GM23338 (cell line): ENCODE data around the gene KCNJ4. TPM values are rescaled to one million over a fixed set of nuclear protein-coding genes. Genes with fewer than 3 reads are reported as not detected.

Experiments
- ATAC-seq: fragments of 200-7000 bp; cut with Tn5 transposase; 3 replicates; pipeline ENCODE4 v1.9.1; 2020
- DNase-seq: peaks from one replicate; pipeline ENCODE4 v3.0.0-alpha.2; 2015; ENCODE audit warnings: low spot score
- H2AFZ ChIP-seq: fragments of 200-600 bp; sonication (generic); 2 replicates; pipeline ENCODE4 v1.8.0; 2016; ENCODE audit warnings: antibody characterized with exemption, mild to moderate bottlenecking, moderate library complexity
- H3F3A ChIP-seq: fragments of 200-600 bp; sonication (generic); replicated peaks from 2 replicates; pipeline ENCODE4 v1.8.0; 2017; ENCODE audit warnings: antibody characterized with exemption, mixed run types, low read depth
- H3K27ac ChIP-seq: fragments of 200-600 bp; sonication (generic); 2 replicates; pipeline ENCODE4 v1.6.1; 2016; ENCODE audit warnings: low read depth
- H3K27me3 ChIP-seq: fragments of 200-600 bp; sonication (generic); 2 replicates; pipeline ENCODE4 v1.8.0; 2016; ENCODE audit warnings: mild to moderate bottlenecking, mixed run types, moderate library complexity; ENCODE audit not compliant: insufficient read depth
- H3K36me3 ChIP-seq: fragments of 200-600 bp; sonication (generic); 2 replicates; pipeline ENCODE4 v1.8.0; 2016; ENCODE audit warnings: mild to moderate bottlenecking; ENCODE audit not compliant: insufficient read depth
- H3K4me1 ChIP-seq: fragments of 200-600 bp; sonication (generic); 2 replicates; pipeline ENCODE4 v1.8.0; 2016; ENCODE audit warnings: mild to moderate bottlenecking, moderate library complexity; ENCODE audit not compliant: insufficient read depth
- H3K4me2 ChIP-seq: fragments of 200-600 bp; sonication (generic); 2 replicates; pipeline ENCODE4 v1.7.1; 2017; ENCODE audit warnings: mixed run types
- H3K4me3 ChIP-seq: fragments of 200-600 bp; sonication (generic); 2 replicates; pipeline ENCODE4 v1.6.1; 2016; ENCODE audit warnings: mixed run types
- H3K79me2 ChIP-seq: fragments of 200-600 bp; sonication (generic); replicated peaks from 2 replicates; pipeline ENCODE4 v1.8.0; 2017; ENCODE audit warnings: mild to moderate bottlenecking; ENCODE audit not compliant: insufficient read depth
- H3K9me2 ChIP-seq: fragments of 200-600 bp; sonication (generic); 2 replicates; pipeline ENCODE4 v1.8.0; 2017; ENCODE audit not compliant: insufficient read depth
- H4K20me1 ChIP-seq: fragments of 200-600 bp; sonication (generic); replicated peaks from 2 replicates; pipeline ENCODE4 v1.8.0; 2017; ENCODE audit warnings: mild to moderate bottlenecking; ENCODE audit not compliant: insufficient read depth
- H3K27ac Mint-ChIP-seq: 2 replicates; pipeline ENCODE4 v1.8.0; 2020; ENCODE audit warnings: inconsistent platforms, mild to moderate bottlenecking, moderate library complexity, mixed read lengths
- H3K27me3 Mint-ChIP-seq: 3 replicates; pipeline ENCODE4 v1.8.0; 2022; ENCODE audit warnings: low read depth, mild to moderate bottlenecking, moderate library complexity, mixed read lengths, inconsistent platforms; ENCODE audit not compliant: insufficient read depth, poor library complexity
- H3K36me3 Mint-ChIP-seq: 3 replicates; pipeline ENCODE4 v1.8.0; 2021; ENCODE audit warnings: low read depth, mild to moderate bottlenecking, inconsistent platforms, moderate library complexity, mixed read lengths
- H3K4me1 Mint-ChIP-seq: 3 replicates; pipeline ENCODE4 v1.8.0; 2020; ENCODE audit warnings: mild to moderate bottlenecking, inconsistent platforms, mixed read lengths
- H3K4me3 Mint-ChIP-seq: 3 replicates; pipeline ENCODE4 v1.8.0; 2021; ENCODE audit warnings: moderate library complexity, mild to moderate bottlenecking, inconsistent platforms, mixed read lengths
- H3K9me3 Mint-ChIP-seq: 3 replicates; pipeline ENCODE4 v1.8.0; 2020; ENCODE audit warnings: moderate library complexity, mild to moderate bottlenecking, inconsistent platforms, mixed read lengths
- CREB1 ChIP-seq: fragments of 250-450 bp; sonication (Bioruptor Pico); IDR thresholded peaks from 2 replicates; pipeline ENCODE4 v1.5.0; 2020; ENCODE audit warnings: low read depth, mild to moderate bottlenecking, moderate library complexity
- EZH2 ChIP-seq: fragments of 200-600 bp; sonication (generic); IDR thresholded peaks from one replicate; pipeline ENCODE4 v1.8.0; 2017; ENCODE audit warnings: antibody characterized with exemption, mild to moderate bottlenecking, low read depth; ENCODE audit not compliant: unreplicated experiment
- EZH2phosphoT487 ChIP-seq: fragments of 200-600 bp; sonication (generic); IDR thresholded peaks from one replicate; pipeline ENCODE4 v1.8.1; 2018; ENCODE audit warnings: antibody characterized with exemption; ENCODE audit not compliant: unreplicated experiment
- JUNB ChIP-seq: IDR thresholded peaks from one replicate; pipeline ENCODE4 v1.6.1; 2016; ENCODE audit warnings: antibody characterized with exemption; ENCODE audit not compliant: unreplicated experiment
- STAT1 ChIP-seq: IDR thresholded peaks from one replicate; pipeline ENCODE4 v1.6.1; 2016; ENCODE audit warnings: antibody characterized with exemption; ENCODE audit not compliant: unreplicated experiment
- ZNF114 ChIP-seq: fragments of 250-450 bp; sonication (Bioruptor Pico); IDR thresholded peaks from 2 replicates; pipeline ENCODE4 v1.5.0; 2020; ENCODE audit warnings: mild to moderate bottlenecking, moderate library complexity
- ZNF331 ChIP-seq: fragments of 250-450 bp; sonication (Bioruptor Pico); IDR thresholded peaks from 2 replicates; pipeline ENCODE4 v1.5.0; 2020; ENCODE audit warnings: low read depth, mild to moderate bottlenecking, moderate library complexity
- polyA plus RNA-seq: library from polyadenylated mRNA; unstranded; fragments of >200 nt; fragmentation: Nextera tagmentation; extraction: Ambion mirVana; gene quantifications from 2 replicates; pipeline ENCODE4 v1.2.1, GENCODE V29; 2016
- total RNA-seq: library from RNA; depleted of rRNA; stranded (reverse); fragments of >200 nt; shearing (Covaris generic); gene quantifications from 2 replicates; pipeline ENCODE4 v1.2.3, GENCODE V29; 2014
- TF ChIP-seq, protein P1 (sequence below), 2 experiments: fragments of 200-600 bp in 1 of 2; sonication (generic) in 1 of 2; conservative IDR thresholded peaks; 2 replicates each; pipeline versions ENCODE4 v1.5.1 to v1.6.1; 2016 to 2017; ENCODE audit warnings: antibody characterized with exemption in 2 of 2, low read depth in 2 of 2, mild to moderate bottlenecking in 2 of 2, moderate library complexity in 1 of 2
- TF ChIP-seq, protein P2 (sequence below): IDR thresholded peaks from 2 replicates; pipeline ENCODE4 v1.6.1; 2016; ENCODE audit warnings: antibody characterized with exemption
- TF ChIP-seq, protein P3 (sequence below): fragments of 250-450 bp; sonication (Bioruptor Pico); IDR thresholded peaks from 2 replicates; pipeline ENCODE4 v1.5.0; 2020; ENCODE audit warnings: mild to moderate bottlenecking, moderate library complexity

Gene KCNJ4
- total and polyA plus RNA-seq, 2 experiments from 2014 or later: 0.23 to 1.3 TPM

DNA sequence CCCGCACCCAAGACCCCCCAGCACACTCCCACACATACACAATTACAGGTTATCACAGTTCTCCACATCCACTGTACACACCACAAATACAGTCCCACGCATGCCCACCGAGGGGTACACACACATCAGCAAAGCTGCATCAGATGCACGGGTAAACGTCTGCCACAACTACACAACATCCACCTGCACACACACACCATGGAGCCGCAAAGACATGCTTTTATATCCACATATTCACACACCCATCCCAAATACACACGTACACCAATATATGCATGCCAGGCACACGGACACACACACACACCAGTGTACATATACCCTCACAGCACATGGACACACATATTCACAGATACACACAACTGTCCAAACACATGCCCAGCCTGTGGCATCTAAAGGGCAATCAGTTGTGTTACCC lies 5.4 kb upstream of the KCNJ4 start:
- ATAC-seq: no peak
- TF ChIP-seq, protein P1, sequence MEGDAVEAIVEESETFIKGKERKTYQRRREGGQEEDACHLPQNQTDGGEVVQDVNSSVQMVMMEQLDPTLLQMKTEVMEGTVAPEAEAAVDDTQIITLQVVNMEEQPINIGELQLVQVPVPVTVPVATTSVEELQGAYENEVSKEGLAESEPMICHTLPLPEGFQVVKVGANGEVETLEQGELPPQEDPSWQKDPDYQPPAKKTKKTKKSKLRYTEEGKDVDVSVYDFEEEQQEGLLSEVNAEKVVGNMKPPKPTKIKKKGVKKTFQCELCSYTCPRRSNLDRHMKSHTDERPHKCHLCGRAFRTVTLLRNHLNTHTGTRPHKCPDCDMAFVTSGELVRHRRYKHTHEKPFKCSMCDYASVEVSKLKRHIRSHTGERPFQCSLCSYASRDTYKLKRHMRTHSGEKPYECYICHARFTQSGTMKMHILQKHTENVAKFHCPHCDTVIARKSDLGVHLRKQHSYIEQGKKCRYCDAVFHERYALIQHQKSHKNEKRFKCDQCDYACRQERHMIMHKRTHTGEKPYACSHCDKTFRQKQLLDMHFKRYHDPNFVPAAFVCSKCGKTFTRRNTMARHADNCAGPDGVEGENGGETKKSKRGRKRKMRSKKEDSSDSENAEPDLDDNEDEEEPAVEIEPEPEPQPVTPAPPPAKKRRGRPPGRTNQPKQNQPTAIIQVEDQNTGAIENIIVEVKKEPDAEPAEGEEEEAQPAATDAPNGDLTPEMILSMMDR (conservative IDR thresholded peaks at IDR 0.05; ENCODE audit: low read depth in 2 of 2): no peak
- TF ChIP-seq ZNF331: no peak
- TF ChIP-seq JUNB: no peak
- TF ChIP-seq, protein P2, sequence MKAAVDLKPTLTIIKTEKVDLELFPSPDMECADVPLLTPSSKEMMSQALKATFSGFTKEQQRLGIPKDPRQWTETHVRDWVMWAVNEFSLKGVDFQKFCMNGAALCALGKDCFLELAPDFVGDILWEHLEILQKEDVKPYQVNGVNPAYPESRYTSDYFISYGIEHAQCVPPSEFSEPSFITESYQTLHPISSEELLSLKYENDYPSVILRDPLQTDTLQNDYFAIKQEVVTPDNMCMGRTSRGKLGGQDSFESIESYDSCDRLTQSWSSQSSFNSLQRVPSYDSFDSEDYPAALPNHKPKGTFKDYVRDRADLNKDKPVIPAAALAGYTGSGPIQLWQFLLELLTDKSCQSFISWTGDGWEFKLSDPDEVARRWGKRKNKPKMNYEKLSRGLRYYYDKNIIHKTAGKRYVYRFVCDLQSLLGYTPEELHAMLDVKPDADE: no peak
- no peak for TF ChIP-seq ZNF114 (CRISPR knock-in tag)
- TF ChIP-seq CREB1 (CRISPR knock-in tag): no peak
- no peak for TF ChIP-seq EZH2
- TF ChIP-seq, protein P3, sequence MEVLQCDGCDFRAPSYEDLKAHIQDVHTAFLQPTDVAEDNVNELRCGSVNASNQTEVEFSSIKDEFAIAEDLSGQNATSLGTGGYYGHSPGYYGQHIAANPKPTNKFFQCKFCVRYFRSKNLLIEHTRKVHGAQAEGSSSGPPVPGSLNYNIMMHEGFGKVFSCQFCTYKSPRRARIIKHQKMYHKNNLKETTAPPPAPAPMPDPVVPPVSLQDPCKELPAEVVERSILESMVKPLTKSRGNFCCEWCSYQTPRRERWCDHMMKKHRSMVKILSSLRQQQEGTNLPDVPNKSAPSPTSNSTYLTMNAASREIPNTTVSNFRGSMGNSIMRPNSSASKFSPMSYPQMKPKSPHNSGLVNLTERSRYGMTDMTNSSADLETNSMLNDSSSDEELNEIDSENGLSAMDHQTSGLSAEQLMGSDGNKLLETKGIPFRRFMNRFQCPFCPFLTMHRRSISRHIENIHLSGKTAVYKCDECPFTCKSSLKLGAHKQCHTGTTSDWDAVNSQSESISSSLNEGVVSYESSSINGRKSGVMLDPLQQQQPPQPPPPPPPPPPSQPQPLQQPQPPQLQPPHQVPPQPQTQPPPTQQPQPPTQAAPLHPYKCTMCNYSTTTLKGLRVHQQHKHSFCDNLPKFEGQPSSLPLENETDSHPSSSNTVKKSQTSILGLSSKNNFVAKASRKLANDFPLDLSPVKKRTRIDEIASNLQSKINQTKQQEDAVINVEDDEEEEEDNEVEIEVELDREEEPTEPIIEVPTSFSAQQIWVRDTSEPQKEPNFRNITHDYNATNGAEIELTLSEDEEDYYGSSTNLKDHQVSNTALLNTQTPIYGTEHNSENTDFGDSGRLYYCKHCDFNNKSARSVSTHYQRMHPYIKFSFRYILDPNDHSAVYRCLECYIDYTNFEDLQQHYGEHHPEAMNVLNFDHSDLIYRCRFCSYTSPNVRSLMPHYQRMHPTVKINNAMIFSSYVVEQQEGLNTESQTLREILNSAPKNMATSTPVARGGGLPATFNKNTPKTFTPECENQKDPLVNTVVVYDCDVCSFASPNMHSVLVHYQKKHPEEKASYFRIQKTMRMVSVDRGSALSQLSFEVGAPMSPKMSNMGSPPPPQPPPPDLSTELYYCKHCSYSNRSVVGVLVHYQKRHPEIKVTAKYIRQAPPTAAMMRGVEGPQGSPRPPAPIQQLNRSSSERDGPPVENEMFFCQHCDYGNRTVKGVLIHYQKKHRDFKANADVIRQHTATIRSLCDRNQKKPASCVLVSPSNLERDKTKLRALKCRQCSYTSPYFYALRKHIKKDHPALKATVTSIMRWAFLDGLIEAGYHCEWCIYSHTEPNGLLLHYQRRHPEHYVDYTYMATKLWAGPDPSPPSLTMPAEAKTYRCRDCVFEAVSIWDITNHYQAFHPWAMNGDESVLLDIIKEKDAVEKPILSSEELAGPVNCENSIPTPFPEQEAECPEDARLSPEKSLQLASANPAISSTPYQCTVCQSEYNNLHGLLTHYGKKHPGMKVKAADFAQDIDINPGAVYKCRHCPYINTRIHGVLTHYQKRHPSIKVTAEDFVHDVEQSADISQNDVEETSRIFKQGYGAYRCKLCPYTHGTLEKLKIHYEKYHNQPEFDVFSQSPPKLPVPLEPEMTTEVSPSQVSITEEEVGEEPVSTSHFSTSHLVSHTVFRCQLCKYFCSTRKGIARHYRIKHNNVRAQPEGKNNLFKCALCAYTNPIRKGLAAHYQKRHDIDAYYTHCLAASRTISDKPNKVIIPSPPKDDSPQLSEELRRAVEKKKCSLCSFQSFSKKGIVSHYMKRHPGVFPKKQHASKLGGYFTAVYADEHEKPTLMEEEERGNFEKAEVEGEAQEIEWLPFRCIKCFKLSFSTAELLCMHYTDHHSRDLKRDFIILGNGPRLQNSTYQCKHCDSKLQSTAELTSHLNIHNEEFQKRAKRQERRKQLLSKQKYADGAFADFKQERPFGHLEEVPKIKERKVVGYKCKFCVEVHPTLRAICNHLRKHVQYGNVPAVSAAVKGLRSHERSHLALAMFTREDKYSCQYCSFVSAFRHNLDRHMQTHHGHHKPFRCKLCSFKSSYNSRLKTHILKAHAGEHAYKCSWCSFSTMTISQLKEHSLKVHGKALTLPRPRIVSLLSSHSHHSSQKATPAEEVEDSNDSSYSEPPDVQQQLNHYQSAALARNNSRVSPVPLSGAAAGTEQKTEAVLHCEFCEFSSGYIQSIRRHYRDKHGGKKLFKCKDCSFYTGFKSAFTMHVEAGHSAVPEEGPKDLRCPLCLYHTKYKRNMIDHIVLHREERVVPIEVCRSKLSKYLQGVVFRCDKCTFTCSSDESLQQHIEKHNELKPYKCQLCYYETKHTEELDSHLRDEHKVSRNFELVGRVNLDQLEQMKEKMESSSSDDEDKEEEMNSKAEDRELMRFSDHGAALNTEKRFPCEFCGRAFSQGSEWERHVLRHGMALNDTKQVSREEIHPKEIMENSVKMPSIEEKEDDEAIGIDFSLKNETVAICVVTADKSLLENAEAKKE: no peak
- no peak for TF ChIP-seq STAT1
- TF ChIP-seq EZH2phosphoT487: no peak
- Histone ChIP-seq H3F3A (peaks cover 27% of the 10 kb centered on the region; the same call in 1 of the 2 replicates), H3K4me2 (no peak overlapping the region), H4K20me1 (no peaks in the 10 kb centered on the region; the same call in 1 of the 2 replicates), H3K4me3 (no peak overlapping the region), H2AFZ (no peak overlapping the region), H3K27me3 (peaks cover 79% of the 10 kb centered on the region), H3K4me1 (peaks cover 11% of the 10 kb centered on the region), H3K27ac (no peak overlapping the region), H3K9me2 (no peaks in the 10 kb centered on the region), H3K79me2 (no peaks in the 10 kb centered on the region), H3K36me3 (no peaks in the 10 kb centered on the region)
- no peak for DNase-seq
- Mint-ChIP-seq H3K9me3 (peaks cover 4% of the 10 kb centered on the region; the same call in 1 of the 3 replicates), H3K36me3 (no peaks in the 10 kb centered on the region; the same call in 2 of the 3 replicates), H3K27me3 (peaks cover 56% of the 10 kb centered on the region), H3K4me1 (peaks cover 20% of the 10 kb centered on the region), H3K27ac (no peak overlapping the region), H3K4me3 (no peak overlapping the region; the same call in 2 of the 3 replicates)
